K562 (cell line): ENCODE measurements around the gene PDF. TPM values are rescaled to one million over a fixed set of nuclear protein-coding genes. Genes with fewer than 3 reads are reported as not detected.

ENCODE experiments used
- ATAC-seq: fragments of 200-7000 bp; cut with Tn5 transposase; 3 replicates; pipeline ENCODE4 v1.9.1; 2020; ENCODE audit warnings: moderate library complexity
- BruUV-seq: library from RNA; stranded (reverse); fragments of 400-500 nt; replicated peaks from 2 replicates; lab custom pipeline; 2021; lab: Mats Ljungman, UMichigan
- CTCF ChIA-PET: fragments of 300-600 bp; formaldehyde crosslinking; extraction: SDS; loops from one replicate; lab custom pipeline; 2021; ENCODE audit warnings: low intra/inter-chr PET ratio; lab: Yijun Ruan, JAX
- POLR2A ChIA-PET: fragments of 300-600, 350-650 bp; sonication (Branson Sonifier 250); formaldehyde crosslinking; extraction: SDS; loops from one replicate; lab custom pipeline; 2021; ENCODE audit warnings: antibody characterized with exemption, inconsistent platforms; lab: Yijun Ruan, JAX
- DNase-seq, 4 experiments: peaks; one replicate each; pipeline versions ENCODE4 v3.0.0 to v3.0.0-alpha.2; 2011 to 2018; ENCODE audit warnings: low spot score in 3 of 4, mixed read lengths in 3 of 4; ENCODE audit errors: extremely low read depth in 1 of 4
- FAIRE-seq: peaks from 2 replicates; lab custom pipeline; 2011; peaks lifted over from hg19 to GRCh38; lab: Jason Lieb, UNC
- H2AFZ ChIP-seq: 2 replicates; pipeline ENCODE4 v1.6.0; 2011; ENCODE audit warnings: low read depth, low read length, control low read depth, inconsistent platforms
- H3K27ac ChIP-seq: fragments of 200-600 bp; 3 replicates; pipeline ENCODE4 v1.8.0; 2011; ENCODE audit warnings: low read depth, mild to moderate bottlenecking, control low read depth, inconsistent platforms, low read length, moderate library complexity, mixed read lengths; ENCODE audit errors: extremely low read depth
- H3K27me3 ChIP-seq, 2 experiments: fragments of 300-600 bp in 1 of 2; 2 replicates in 1 of 2; 3 replicates in 1 of 2; pipeline versions ENCODE4 v1.6.0 to v1.8.0; 2011; ENCODE audit warnings: inconsistent platforms in 2 of 2, low read length in 2 of 2, mild to moderate bottlenecking in 1 of 2, mixed read lengths in 1 of 2, moderate library complexity in 1 of 2; ENCODE audit not compliant: control insufficient read depth in 2 of 2, insufficient read depth in 2 of 2
- H3K36me3 ChIP-seq: fragments of 300-600 bp; 3 replicates; pipeline ENCODE4 v1.8.0; 2011; ENCODE audit warnings: mild to moderate bottlenecking, low read length, inconsistent platforms; ENCODE audit not compliant: control insufficient read depth, insufficient read depth
- H3K4me1 ChIP-seq, 2 experiments: fragments of 200-600 bp in 1 of 2; replicated peaks in 1 of 2; 2 replicates in 1 of 2; 3 replicates in 1 of 2; pipeline versions ENCODE4 v1.5.1 to v1.8.0; 2011; ENCODE audit warnings: inconsistent platforms in 2 of 2, low read length in 2 of 2, mild to moderate bottlenecking in 1 of 2, mixed read lengths in 1 of 2, moderate library complexity in 1 of 2; ENCODE audit not compliant: control insufficient read depth in 2 of 2, insufficient read depth in 2 of 2
- H3K4me2 ChIP-seq: 2 replicates; pipeline ENCODE4 v1.6.1; 2011; ENCODE audit warnings: low read length, control low read depth, inconsistent platforms, mixed read lengths; ENCODE audit not compliant: insufficient read depth
- H3K4me3 ChIP-seq: fragments of 200-600 bp; sonication (generic), shearing (Covaris generic); 2 replicates; pipeline ENCODE4 v1.5.1; 2016; ENCODE audit warnings: control low read depth, inconsistent platforms
- H3K79me2 ChIP-seq: fragments of 200-600 bp; 3 replicates; pipeline ENCODE4 v1.8.0; 2011; ENCODE audit warnings: low read length, inconsistent platforms; ENCODE audit not compliant: control insufficient read depth, insufficient read depth
- H3K9ac ChIP-seq, 2 experiments: 2 replicates each; pipeline versions ENCODE4 v1.6.0 to v1.6.1; 2011; ENCODE audit warnings: low read depth in 2 of 2, low read length in 2 of 2, control low read depth in 1 of 2, inconsistent platforms in 1 of 2, mild to moderate bottlenecking in 1 of 2, mixed read lengths in 1 of 2; ENCODE audit not compliant: insufficient read depth in 1 of 2
- H3K9me1 ChIP-seq: one replicate; pipeline ENCODE4 v1.6.0; 2011; ENCODE audit warnings: inconsistent platforms, mild to moderate bottlenecking, low read length, moderate library complexity; ENCODE audit not compliant: control insufficient read depth, insufficient read depth
- H3K9me3 ChIP-seq: replicated peaks from 2 replicates; pipeline ENCODE4 v1.5.1; 2011; ENCODE audit warnings: low read depth, low read length, inconsistent platforms; ENCODE audit not compliant: control insufficient read depth, insufficient read depth
- H4K20me1 ChIP-seq: replicated peaks from 2 replicates; pipeline ENCODE4 v1.6.1; 2011; ENCODE audit warnings: low read length, inconsistent platforms, mixed read lengths; ENCODE audit not compliant: control insufficient read depth, insufficient read depth
- BACH1 ChIP-seq: fragments of 200-800 bp; sonication (Bioruptor generic); IDR thresholded peaks from 2 replicates; pipeline ENCODE4 v1.6.1; 2016; ENCODE audit warnings: missing genetic modification characterization, missing compliant biosample characterization
- C11orf30 ChIP-seq: fragments of 450-650 bp; IDR thresholded peaks from 2 replicates; pipeline ENCODE4 v1.6.1; 2016; ENCODE audit warnings: low read depth, mild to moderate bottlenecking
- HDAC1 ChIP-seq, 2 experiments: fragments of 450-650 bp; IDR thresholded peaks; 2 replicates each; pipeline ENCODE4 v1.6.1; 2016 to 2017; ENCODE audit warnings: inconsistent platforms in 1 of 2, mild to moderate bottlenecking in 1 of 2, moderate library complexity in 1 of 2
- HDAC2 ChIP-seq: fragments of 450-650 bp; IDR thresholded peaks from 2 replicates; pipeline ENCODE4 v1.6.1; 2016; ENCODE audit warnings: mild to moderate bottlenecking
- KDM1A ChIP-seq, 2 experiments: fragments of 450-650 bp; IDR thresholded peaks; 2 replicates each; pipeline ENCODE4 v1.6.1; 2016; ENCODE audit warnings: mild to moderate bottlenecking in 2 of 2
- MAFF ChIP-seq: IDR thresholded peaks from 2 replicates; pipeline ENCODE4 v1.6.1; 2012; ENCODE audit warnings: low read length, improper control_type of control experiment
- MAFG ChIP-seq: fragments of 450-650 bp; conservative IDR thresholded peaks from 2 replicates; pipeline ENCODE4 v1.6.1; 2016; ENCODE audit warnings: missing genetic modification characterization, missing compliant biosample characterization
- MAFK ChIP-seq: IDR thresholded peaks from 2 replicates; pipeline ENCODE4 v1.6.1; 2011; ENCODE audit warnings: low read length, improper control_type of control experiment
- NFE2 ChIP-seq: IDR thresholded peaks from 2 replicates; pipeline ENCODE4 v1.6.1; 2014; ENCODE audit warnings: antibody characterized with exemption, low read depth
- RBM17 ChIP-seq: fragments of 200-400 bp; formaldehyde crosslinking; IDR thresholded peaks from 2 replicates; pipeline ENCODE4 v1.6.1; 2017; ENCODE audit warnings: low read depth, mild to moderate bottlenecking, low read length, borderline replicate concordance
- RCOR1 ChIP-seq, 2 experiments: IDR thresholded peaks; 2 replicates each; pipeline ENCODE4 v1.6.1; 2012; ENCODE audit warnings: low read depth in 2 of 2, low read length in 2 of 2, borderline replicate concordance in 1 of 2, improper control_type of control experiment in 1 of 2
- SLC30A9 ChIP-seq: fragments of 250-450 bp; sonication (Bioruptor Pico); IDR thresholded peaks from 2 replicates; pipeline ENCODE4 v1.8.0; 2022; ENCODE audit warnings: mild to moderate bottlenecking, moderate library complexity
- SRSF1 ChIP-seq: fragments of 200-400 bp; formaldehyde crosslinking; IDR thresholded peaks from 2 replicates; pipeline ENCODE4 v1.6.1; 2017; ENCODE audit warnings: mild to moderate bottlenecking, low read depth, low read length, moderate library complexity
- ZNF316 ChIP-seq: fragments of 450-650 bp; IDR thresholded peaks from 2 replicates; pipeline ENCODE4 v1.6.1; 2016
- WGBS: fragments of 100-300 bp; shearing (Covaris generic); methylation state at CpG from one replicate; pipeline ENCODE4 v1.1.6; 2016; ENCODE audit warnings: low coverage, mixed read lengths; ENCODE audit not compliant: insufficient coverage; ENCODE audit errors: missing lambda C conversion rate; 5-methylcytosine and 5-hydroxymethylcytosine counted together
- in situ Hi-C: fragments of 300-500 bp; cut with MboI; formaldehyde crosslinking; loops from 4 replicates; pipeline ENCODE4 v1.15.0; 2018; ENCODE audit warnings: inconsistent platforms, mixed read lengths
- intact Hi-C: fragments of 100-400 bp; cut with micrococcal nuclease; formaldehyde crosslinking; loops from 2 replicates; pipeline ENCODE4 v1.14.2; 2022
- polyA plus RNA-seq, 8 experiments: library from polyadenylated mRNA; depleted of rRNA in 4 of 8; stranded (reverse) in 5 of 8; unstranded in 3 of 8; fragments of >200 nt; fragmentation: Nextera tagmentation in 2 of 8; fragmentation: Illumina TruSeq in 1 of 8; extraction: Ambion mirVana in 2 of 8; extraction: Trizol in 1 of 8; gene quantifications; 2 replicates each; pipeline versions ENCODE4 v1.2.1 to v1.2.3, GENCODE V29; 2011 to 2014; ENCODE audit warnings: inconsistent platforms in 1 of 8, missing spikeins in 1 of 8
- total RNA-seq, 7 experiments: library from RNA; depleted of rRNA in 6 of 7; stranded (reverse); fragments of >200 nt in 6 of 7; fragmentation: Illumina TruSeq in 2 of 7; extraction: Trizol in 2 of 7; gene quantifications; 2 replicates each; pipeline versions ENCODE4 v1.2.1 to v1.2.3, GENCODE V29; 2011 to 2021; ENCODE audit warnings: low replicate concordance in 1 of 7

Gene PDF
- total and polyA plus RNA-seq, 9 of the 15 experiments (the other 6 are each of a cell fraction or from before 2014, with no cell fraction given), result 0.15 to 72.4 (median 5.6) TPM

- FAIRE-seq, result peak; percentile 73
- H2AFZ ChIP-seq, result no peak overlapping the region
- no peaks in the 10 kb centered on the region; a peak in 1 of 5 replicates for H3K4me1 ChIP-seq
- CTCF ChIA-PET, result interaction anchor here (0.5 kb wide), 1 partner anchor 250 kb away, joined by 3 read pairs; no protein-coding TSS in a partner anchor
- no peak overlapping the region for H3K4me2 ChIP-seq
- intact Hi-C loops (no loop called here), in situ Hi-C loops (no loop called here)
- H3K36me3 ChIP-seq, result peaks cover 34% of the 10 kb centered on the region
- no TSS peak for BruUV-seq
- 31% methylated on average over 6 of the region's 6 CpGs for WGBS
- POLR2A ChIA-PET, result interaction anchor here (0.6 to 1.5 kb wide), 5 partner anchors 18 to 646 kb away, joined by 3 read pairs; no protein-coding TSS in a partner anchor
- no peak overlapping the region for H3K4me3 ChIP-seq
- ATAC-seq, result peak; percentile 72
- DNase-seq, result peak in 1 of 4 experiments; percentile 41
- no peaks in the 10 kb centered on the region for H3K9me1 ChIP-seq
- H3K27ac ChIP-seq, result no peak overlapping the region
- TF ChIP-seq MAFF, result peak; percentile 31; the same call in 1 of the 2 replicates
- peak; percentile 61 for TF ChIP-seq MAFG (tag)
- peak; percentile 60 for TF ChIP-seq NFE2
- TF ChIP-seq ZNF316, result peak; percentile 95
- peak; percentile 89 for TF ChIP-seq BACH1
- peak; percentile 33; the same call in 1 of the 2 replicates for TF ChIP-seq MAFK
- no peak for TF ChIP-seq SLC30A9 (CRISPR knock-in tag)
- peak; percentile 96 to 97 for TF ChIP-seq KDM1A (IDR thresholded peaks at IDR 0.05)
- TF ChIP-seq RBM17, result no peak
- TF ChIP-seq C11orf30, result peak; percentile 84
- TF ChIP-seq SRSF1, result no peak
- 0 out of 2 replicates have a peak, but pooled peaks have one; percentile 30 for TF ChIP-seq HDAC2
- TF ChIP-seq HDAC1 (IDR thresholded peaks at IDR 0.05), result peak in 1 of 2 experiments; percentile 77; a peak in 2 of 4 replicates
- TF ChIP-seq RCOR1 (IDR thresholded peaks at IDR 0.05; ENCODE audit: borderline replicate concordance in 1 of 2, low read depth in 2 of 2, low read length in 2 of 2), result peak in 1 of 2 experiments; percentile 84; a peak in 2 of 4 replicates
- H4K20me1 ChIP-seq, result peaks cover 4% of the 10 kb centered on the region; the same call in 1 of the 2 replicates
- no peak overlapping the region for H3K9ac ChIP-seq
- H3K9me3 ChIP-seq, result no peaks in the 10 kb centered on the region
- peaks cover 8% of the 10 kb centered on the region for H3K79me2 ChIP-seq
- no peaks in the 10 kb centered on the region for H3K27me3 ChIP-seq
Observed at GRCh38 chr16:69346683-69347082, 16.3 kb upstream of the PDF start.
